Smooth muscle cell (in vitro differentiated cells): Measurements from ENCODE around the gene TBC1D8B. TPM values are rescaled to one million over a fixed set of nuclear protein-coding genes. Genes with fewer than 3 reads are reported as not detected.

Experiments
- DNase-seq: peaks from one replicate; lab custom pipeline; 2025; ENCODE audit not compliant: unreplicated experiment; lab: John Stamatoyannopoulos, UW
- H2AFZ ChIP-seq: fragments of 200-600 bp; sonication (generic); 2 replicates; pipeline ENCODE4 v1.6.0; 2016; ENCODE audit warnings: antibody characterized with exemption, low read depth, mild to moderate bottlenecking
- H3F3A ChIP-seq: fragments of 200-600 bp; sonication (generic); 2 replicates; pipeline ENCODE4 v1.6.0; 2017; ENCODE audit warnings: antibody characterized with exemption, low read depth
- H3K27ac ChIP-seq: fragments of 200-600 bp; sonication (generic); 2 replicates; pipeline ENCODE4 v1.5.1; 2016; ENCODE audit warnings: low read depth, mild to moderate bottlenecking
- H3K27me3 ChIP-seq: fragments of 200-600 bp; sonication (generic); 2 replicates; pipeline ENCODE4 v1.6.1; 2016; ENCODE audit warnings: low read depth, mild to moderate bottlenecking
- H3K36me3 ChIP-seq: fragments of 200-600 bp; sonication (generic); 2 replicates; pipeline ENCODE4 v1.5.1; 2016; ENCODE audit warnings: low read depth
- H3K4me1 ChIP-seq: fragments of 200-600 bp; sonication (generic); 2 replicates; pipeline ENCODE4 v1.5.1; 2016; ENCODE audit warnings: low read depth
- H3K4me2 ChIP-seq: fragments of 200-600 bp; sonication (generic); 2 replicates; pipeline ENCODE4 v1.6.0; 2016; ENCODE audit warnings: mild to moderate bottlenecking
- H3K4me3 ChIP-seq: fragments of 200-600 bp; sonication (generic); 2 replicates; pipeline ENCODE4 v1.5.1; 2016; ENCODE audit warnings: mild to moderate bottlenecking
- H3K79me2 ChIP-seq: fragments of 200-600 bp; sonication (generic); 2 replicates; pipeline ENCODE4 v1.6.0; 2016; ENCODE audit warnings: low read depth, mild to moderate bottlenecking
- H3K9ac ChIP-seq: fragments of 200-600 bp; sonication (generic); 2 replicates; pipeline ENCODE4 v1.6.0; 2016; ENCODE audit warnings: low read depth
- H3K9me3 ChIP-seq: fragments of 200-600 bp; sonication (generic); replicated peaks from 2 replicates; pipeline ENCODE4 v1.5.1; 2016; ENCODE audit warnings: low read depth
- H4K20me1 ChIP-seq: fragments of 200-600 bp; sonication (generic); 2 replicates; pipeline ENCODE4 v1.6.0; 2016; ENCODE audit warnings: low read depth
- CTCF ChIP-seq: fragments of 200-600 bp; sonication (generic); IDR thresholded peaks from 2 replicates; pipeline ENCODE4 v1.5.1; 2017; ENCODE audit warnings: borderline replicate concordance, mild to moderate bottlenecking, antibody characterized with exemption; ENCODE audit not compliant: insufficient read depth, poor library complexity, severe bottlenecking
- WGBS: methylation state at CpG from one replicate; pipeline ENCODE4 v1.1.7; 2016; ENCODE audit warnings: low lambda C conversion rate; 5-methylcytosine and 5-hydroxymethylcytosine counted together
- polyA plus RNA-seq: library from polyadenylated mRNA; unstranded; fragments of >200 nt; fragmentation: Nextera tagmentation; extraction: Ambion mirVana; gene quantifications from 2 replicates; pipeline ENCODE4 v1.2.1, GENCODE V29; 2016
- total RNA-seq: library from RNA; depleted of rRNA; stranded (reverse); fragments of >200 nt; gene quantifications from 2 replicates; pipeline ENCODE4 v1.2.3, GENCODE V29; 2014

TBC1D8B gene
- total and polyA plus RNA-seq, 2 experiments from 2014 or later = 9.2 to 21.8 TPM

- H3K79me2 ChIP-seq = no peaks in the 10 kb centered on the region
- H3K9me3 ChIP-seq = no peaks in the 10 kb centered on the region
- H3K4me1 ChIP-seq = no peaks in the 10 kb centered on the region
- no peak for DNase-seq
- no peak overlapping the region for H3K4me2 ChIP-seq
- H3K27me3 ChIP-seq = no peaks in the 10 kb centered on the region
- no peaks in the 10 kb centered on the region for H4K20me1 ChIP-seq
- no peak overlapping the region for H3K27ac ChIP-seq
- H3K4me3 ChIP-seq = no peak overlapping the region
- no peak overlapping the region for H3K9ac ChIP-seq
- no peak for TF ChIP-seq CTCF
- no peak overlapping the region for H2AFZ ChIP-seq
- no peaks in the 10 kb centered on the region for H3F3A ChIP-seq
- 67% methylated on average over 6 of the region's 6 CpGs for WGBS
- H3K36me3 ChIP-seq = no peaks in the 10 kb centered on the region
These were observed 103.9 kb downstream of the TBC1D8B start for GRCh38 chrX:106906361-106906760.

- Histone ChIP-seq H3K4me2 (no peak overlapping the region), H3K27ac (no peak overlapping the region), H2AFZ (no peak overlapping the region), H3F3A (no peaks in the 10 kb centered on the region), H3K4me3 (no peak overlapping the region), H4K20me1 (no peaks in the 10 kb centered on the region), H3K9ac (no peak overlapping the region), H3K27me3 (no peaks in the 10 kb centered on the region), H3K36me3 (no peaks in the 10 kb centered on the region), H3K9me3 (no peaks in the 10 kb centered on the region), H3K4me1 (no peaks in the 10 kb centered on the region), H3K79me2 (no peaks in the 10 kb centered on the region)
- no peak for TF ChIP-seq CTCF
- DNase-seq = no peak
- 65% methylated on average over 2 of the region's 2 CpGs for WGBS
These were observed 110.4 kb downstream of the TBC1D8B start for GRCh38 chrX:106912864-106913263.

GRCh38 chrX:106917830-106918500 lies 115.5 kb downstream of the TBC1D8B start:
- Histone ChIP-seq H2AFZ (no peak overlapping the region), H3K4me2 (no peak overlapping the region), H3K27ac (no peak overlapping the region), H3K27me3 (no peaks in the 10 kb centered on the region), H3K9me3 (no peaks in the 10 kb centered on the region), H3K4me3 (no peak overlapping the region), H3F3A (no peaks in the 10 kb centered on the region), H3K4me1 (peaks cover 5% of the 10 kb centered on the region), H3K79me2 (no peaks in the 10 kb centered on the region), H3K9ac (no peak overlapping the region), H3K36me3 (no peaks in the 10 kb centered on the region), H4K20me1 (no peaks in the 10 kb centered on the region)
- no peak for TF ChIP-seq CTCF
- WGBS = 57% methylated on average over 6 of the region's 6 CpGs
- DNase-seq = no peak

- H3K4me3 ChIP-seq = no peak within 1 kb of the TSS
- H3K27me3 ChIP-seq = no peaks in the 10 kb centered on the region
- no peak within 1 kb of the TSS for H3K27ac ChIP-seq
- no peak for TF ChIP-seq CTCF
- no peaks in the 10 kb centered on the region for H4K20me1 ChIP-seq
- H3K79me2 ChIP-seq = no peaks in the 10 kb centered on the region
- no peak within 1 kb of the TSS for H3K4me2 ChIP-seq
- WGBS = 34% methylated on average over 2 of the region's 2 CpGs
- H2AFZ ChIP-seq = no peak within 1 kb of the TSS
- H3K36me3 ChIP-seq = no peaks in the 10 kb centered on the region
- no peak within 1 kb of the TSS for H3K9ac ChIP-seq
- no peaks in the 10 kb centered on the region for H3F3A ChIP-seq
- H3K9me3 ChIP-seq = no peaks in the 10 kb centered on the region
- no peak for DNase-seq
- H3K4me1 ChIP-seq = peaks cover 5% of the 10 kb centered on the region
These were observed 117.5 kb downstream of the TBC1D8B start, which contains the start of gene CLDN2 for GRCh38 chrX:106919932-106920452. Gene CLDN2, plus strand, starts transcription at chrX:106920402. Its CDS starts 7,827 bp downstream, at chrX:106928229.
